Limb (tissue), 2 donors: ENCODE measurements around the gene SIN3B.

ENCODE experiments used
- DNase-seq, 2 donors: peaks; one replicate each; pipeline ENCODE4 v3.0.0-alpha.2; 2016; ENCODE audit errors: extremely low spot score in 2 of 2

The SIN3B gene

GRCh38 chr19:16904599-16904998, 75.4 kb downstream of the SIN3B start:
- DNase-seq, result no peak

GRCh38 chr19:16908759-16909158, 79.6 kb downstream of the SIN3B start:
- DNase-seq, result no peak

GRCh38 chr19:16911046-16911445, 81.8 kb downstream of the SIN3B start:
- no peak for DNase-seq

- DNase-seq, result no peak
Observed at GRCh38 chr19:16912780-16913179, 83.6 kb downstream of the SIN3B start.

- no peak for DNase-seq
Observed at GRCh38 chr19:16914421-16914820, 85.2 kb downstream of the SIN3B start.

GRCh38 chr19:16915135-16915534, 85.9 kb downstream of the SIN3B start:
- no peak for DNase-seq

- DNase-seq, result no peak
Observed at GRCh38 chr19:16915734-16916133, 86.5 kb downstream of the SIN3B start.

GRCh38 chr19:16917401-16917800, 88.2 kb downstream of the SIN3B start:
- DNase-seq, result no peak

GRCh38 chr19:16919496-16919895, 90.3 kb downstream of the SIN3B start:
- DNase-seq, result no peak

GRCh38 chr19:16920816-16921529, 91.8 kb downstream of the SIN3B start:
- no peak for DNase-seq

- DNase-seq, result no peak
Observed at GRCh38 chr19:16921766-16922591, 92.8 kb downstream of the SIN3B start.

GRCh38 chr19:16922592-16922934, 93.4 kb downstream of the SIN3B start:
- DNase-seq, result no peak

GRCh38 chr19:16922949-16923348, 93.8 kb downstream of the SIN3B start:
- DNase-seq, result no peak

- DNase-seq, result no peak
Observed at GRCh38 chr19:16927883-16928282, 98.7 kb downstream of the SIN3B start.

- DNase-seq, result no peak
Observed at GRCh38 chr19:16928351-16928750, 99.2 kb downstream of the SIN3B start.

GRCh38 chr19:16928916-16929315, 99.7 kb downstream of the SIN3B start:
- no peak for DNase-seq
